HepG2 (cell line): Measurements from ENCODE around the gene HTR1D. TPM values are rescaled to one million over a fixed set of nuclear protein-coding genes. Genes with fewer than 3 reads are reported as not detected.

ENCODE experiments used
- ARHGAP35 ChIP-seq: sonication (generic); formaldehyde crosslinking; IDR thresholded peaks from 2 replicates; pipeline ENCODE4 v1.9.0; 2022; ENCODE audit warnings: mild to moderate bottlenecking, inconsistent platforms, moderate library complexity, missing genetic modification reagents, borderline replicate concordance
- BCL6 ChIP-seq: IDR thresholded peaks from 2 replicates; pipeline ENCODE4 v1.6.1; 2016; ENCODE audit warnings: missing genetic modification reagents, missing compliant biosample characterization
- DMAP1 ChIP-seq: IDR thresholded peaks from 2 replicates; pipeline ENCODE4 v1.6.1; 2016
- HNF4A ChIP-seq: sonication (generic); formaldehyde crosslinking; IDR thresholded peaks from 2 replicates; pipeline ENCODE4 v1.4.0; 2020; ENCODE audit warnings: missing genetic modification reagents
- MBNL3 ChIP-seq: fragments of 250-450 bp; sonication (Bioruptor Pico); conservative IDR thresholded peaks from 2 replicates; pipeline ENCODE4 v1.8.0; 2022; ENCODE audit warnings: mild to moderate bottlenecking, inconsistent platforms
- MEIS2 ChIP-seq: sonication (generic); formaldehyde crosslinking; IDR thresholded peaks from 2 replicates; pipeline ENCODE4 v1.9.0; 2021; ENCODE audit warnings: mild to moderate bottlenecking, missing genetic modification reagents
- SKI ChIP-seq: fragments of 450-650 bp; IDR thresholded peaks from one replicate; pipeline ENCODE4 v1.6.1; 2018; ENCODE audit warnings: mild to moderate bottlenecking; ENCODE audit not compliant: partially characterized antibody
- SPEN ChIP-seq: sonication (generic); formaldehyde crosslinking; IDR thresholded peaks from 2 replicates; pipeline ENCODE4 v1.5.1; 2020; ENCODE audit warnings: low read depth, mild to moderate bottlenecking, missing genetic modification reagents
- TAF15 ChIP-seq: fragments of 200-400 bp; formaldehyde crosslinking; IDR thresholded peaks from one replicate; pipeline ENCODE4 v1.6.1; 2018; ENCODE audit warnings: mild to moderate bottlenecking, low read depth, low read length; ENCODE audit not compliant: poor library complexity, severe bottlenecking
- TCF7L2 ChIP-seq: IDR thresholded peaks from 2 replicates; pipeline ENCODE4 v1.6.1; 2011; ENCODE audit warnings: mild to moderate bottlenecking, low read depth, low read length, moderate library complexity
- ZFP82 ChIP-seq: sonication (generic); formaldehyde crosslinking; IDR thresholded peaks from 2 replicates; pipeline ENCODE4 v1.5.1; 2020; ENCODE audit warnings: mild to moderate bottlenecking, missing genetic modification reagents, borderline replicate concordance
- ZKSCAN1 ChIP-seq: fragments of 150-350 bp; IDR thresholded peaks from 2 replicates; pipeline ENCODE4 v1.6.1; 2014; ENCODE audit warnings: low read length
- ZNF263 ChIP-seq: sonication (generic); formaldehyde crosslinking; IDR thresholded peaks from 2 replicates; pipeline ENCODE4 v1.4.0; 2020; ENCODE audit warnings: missing genetic modification reagents
- ZSCAN21 ChIP-seq: sonication (generic); formaldehyde crosslinking; IDR thresholded peaks from 2 replicates; pipeline ENCODE4 v1.8.0; 2022; ENCODE audit warnings: mild to moderate bottlenecking, missing genetic modification reagents, moderate library complexity, borderline replicate concordance
- ZZZ3 ChIP-seq: sonication (generic); formaldehyde crosslinking; IDR thresholded peaks from 2 replicates; pipeline ENCODE4 v1.4.0; 2020; ENCODE audit warnings: missing genetic modification reagents, mild to moderate bottlenecking, borderline replicate concordance
- polyA plus RNA-seq, 8 experiments: library from polyadenylated mRNA; depleted of rRNA in 3 of 8; stranded (reverse) in 7 of 8; unstranded in 1 of 8; fragments of >200 nt; fragmentation: Illumina TruSeq in 4 of 8; extraction: Trizol in 4 of 8; gene quantifications; 2 replicates each; pipeline versions ENCODE4 v1.2.1 to v1.2.3, GENCODE V29; 2011 to 2016; ENCODE audit warnings: low read depth in 4 of 8, missing spikeins in 1 of 8, mixed read lengths in 1 of 8; ENCODE audit not compliant: insufficient read depth in 1 of 8
- total RNA-seq, 5 experiments: library from RNA; depleted of rRNA; stranded (reverse); fragments of >200 nt; fragmentation: Illumina TruSeq; extraction: Trizol; gene quantifications; 2 replicates each; pipeline ENCODE4 v1.2.3, GENCODE V29; 2016; ENCODE audit warnings: low read depth in 1 of 5
- TF ChIP-seq, protein P1 (sequence below): IDR thresholded peaks from 2 replicates; pipeline ENCODE4 v1.6.1; 2016; ENCODE audit warnings: mild to moderate bottlenecking, missing biosample characterization, missing genetic modification reagents
- TF ChIP-seq, protein P2 (sequence below): sonication (generic); formaldehyde crosslinking; IDR thresholded peaks from 2 replicates; pipeline ENCODE4 v1.4.0; 2020; ENCODE audit warnings: mild to moderate bottlenecking, missing genetic modification reagents
- TF ChIP-seq, protein P3 (sequence below): sonication (generic); formaldehyde crosslinking; IDR thresholded peaks from 2 replicates; pipeline ENCODE4 v1.4.0; 2020; ENCODE audit warnings: missing genetic modification reagents
- TF ChIP-seq, protein P4 (sequence below): sonication (generic); formaldehyde crosslinking; IDR thresholded peaks from 2 replicates; pipeline ENCODE4 v1.5.0; 2020; ENCODE audit warnings: mild to moderate bottlenecking, missing genetic modification reagents
- TF ChIP-seq, protein P5 (sequence below): sonication (generic); formaldehyde crosslinking; IDR thresholded peaks from 2 replicates; pipeline ENCODE4 v1.5.0; 2020; ENCODE audit warnings: mild to moderate bottlenecking, missing genetic modification reagents
- TF ChIP-seq, protein P6 (sequence below): sonication (generic); formaldehyde crosslinking; IDR thresholded peaks from 2 replicates; pipeline ENCODE4 v1.4.0; 2020; ENCODE audit warnings: missing genetic modification reagents

HTR1D gene
- total and polyA plus RNA-seq, 2 of the 13 experiments (the other 11 are each of a cell fraction or from before 2014, with no cell fraction given), result 0.04 to 0.07 TPM

DNA sequence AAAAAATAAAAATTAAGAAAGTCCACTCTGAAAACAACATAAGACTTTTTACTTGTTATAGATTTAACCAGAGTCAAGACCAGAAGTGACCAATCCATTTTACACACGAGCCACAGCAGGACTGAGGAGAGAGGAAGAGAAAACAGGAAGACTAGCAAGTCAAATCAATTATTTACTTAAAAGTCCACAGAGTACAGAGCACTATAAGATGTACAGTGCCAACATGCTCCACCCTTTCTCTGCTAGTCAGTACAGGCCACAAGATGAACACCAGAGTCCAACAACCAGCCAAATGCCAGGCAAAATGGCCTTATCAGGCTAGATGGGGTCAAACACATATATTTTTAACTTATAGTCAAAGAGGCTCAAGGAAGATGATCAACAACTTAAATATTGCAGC lies 68.2 kb downstream of the HTR1D start (continued):
- TF ChIP-seq ZFP82, result no peak
- peak; percentile 79 for TF ChIP-seq HNF4A (CRISPR knock-in tag)
- TF ChIP-seq, protein P1, sequence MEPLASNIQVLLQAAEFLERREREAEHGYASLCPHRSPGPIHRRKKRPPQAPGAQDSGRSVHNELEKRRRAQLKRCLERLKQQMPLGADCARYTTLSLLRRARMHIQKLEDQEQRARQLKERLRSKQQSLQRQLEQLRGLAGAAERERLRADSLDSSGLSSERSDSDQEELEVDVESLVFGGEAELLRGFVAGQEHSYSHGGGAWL (CRISPR knock-in tag), result no peak
- TF ChIP-seq DMAP1 (CRISPR knock-in tag), result no peak
- TF ChIP-seq TAF15, result no peak
- TF ChIP-seq, protein P2, sequence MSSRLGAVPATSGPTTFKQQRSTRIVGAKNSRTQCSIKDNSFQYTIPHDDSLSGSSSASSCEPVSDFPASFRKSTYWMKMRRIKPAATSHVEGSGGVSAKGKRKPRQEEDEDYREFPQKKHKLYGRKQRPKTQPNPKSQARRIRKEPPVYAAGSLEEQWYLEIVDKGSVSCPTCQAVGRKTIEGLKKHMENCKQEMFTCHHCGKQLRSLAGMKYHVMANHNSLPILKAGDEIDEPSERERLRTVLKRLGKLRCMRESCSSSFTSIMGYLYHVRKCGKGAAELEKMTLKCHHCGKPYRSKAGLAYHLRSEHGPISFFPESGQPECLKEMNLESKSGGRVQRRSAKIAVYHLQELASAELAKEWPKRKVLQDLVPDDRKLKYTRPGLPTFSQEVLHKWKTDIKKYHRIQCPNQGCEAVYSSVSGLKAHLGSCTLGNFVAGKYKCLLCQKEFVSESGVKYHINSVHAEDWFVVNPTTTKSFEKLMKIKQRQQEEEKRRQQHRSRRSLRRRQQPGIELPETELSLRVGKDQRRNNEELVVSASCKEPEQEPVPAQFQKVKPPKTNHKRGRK (CRISPR knock-in tag), result no peak
- no peak for TF ChIP-seq ZNF263
- TF ChIP-seq ZKSCAN1, result no peak
- TF ChIP-seq, protein P3, sequence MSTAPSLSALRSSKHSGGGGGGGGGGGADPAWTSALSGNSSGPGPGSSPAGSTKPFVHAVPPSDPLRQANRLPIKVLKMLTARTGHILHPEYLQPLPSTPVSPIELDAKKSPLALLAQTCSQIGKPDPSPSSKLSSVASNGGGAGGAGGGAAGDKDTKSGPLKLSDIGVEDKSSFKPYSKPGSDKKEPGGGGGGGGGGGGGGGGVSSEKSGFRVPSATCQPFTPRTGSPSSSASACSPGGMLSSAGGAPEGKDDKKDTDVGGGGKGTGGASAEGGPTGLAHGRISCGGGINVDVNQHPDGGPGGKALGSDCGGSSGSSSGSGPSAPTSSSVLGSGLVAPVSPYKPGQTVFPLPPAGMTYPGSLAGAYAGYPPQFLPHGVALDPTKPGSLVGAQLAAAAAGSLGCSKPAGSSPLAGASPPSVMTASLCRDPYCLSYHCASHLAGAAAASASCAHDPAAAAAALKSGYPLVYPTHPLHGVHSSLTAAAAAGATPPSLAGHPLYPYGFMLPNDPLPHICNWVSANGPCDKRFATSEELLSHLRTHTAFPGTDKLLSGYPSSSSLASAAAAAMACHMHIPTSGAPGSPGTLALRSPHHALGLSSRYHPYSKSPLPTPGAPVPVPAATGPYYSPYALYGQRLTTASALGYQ (CRISPR knock-in tag), result no peak
- TF ChIP-seq, protein P4, sequence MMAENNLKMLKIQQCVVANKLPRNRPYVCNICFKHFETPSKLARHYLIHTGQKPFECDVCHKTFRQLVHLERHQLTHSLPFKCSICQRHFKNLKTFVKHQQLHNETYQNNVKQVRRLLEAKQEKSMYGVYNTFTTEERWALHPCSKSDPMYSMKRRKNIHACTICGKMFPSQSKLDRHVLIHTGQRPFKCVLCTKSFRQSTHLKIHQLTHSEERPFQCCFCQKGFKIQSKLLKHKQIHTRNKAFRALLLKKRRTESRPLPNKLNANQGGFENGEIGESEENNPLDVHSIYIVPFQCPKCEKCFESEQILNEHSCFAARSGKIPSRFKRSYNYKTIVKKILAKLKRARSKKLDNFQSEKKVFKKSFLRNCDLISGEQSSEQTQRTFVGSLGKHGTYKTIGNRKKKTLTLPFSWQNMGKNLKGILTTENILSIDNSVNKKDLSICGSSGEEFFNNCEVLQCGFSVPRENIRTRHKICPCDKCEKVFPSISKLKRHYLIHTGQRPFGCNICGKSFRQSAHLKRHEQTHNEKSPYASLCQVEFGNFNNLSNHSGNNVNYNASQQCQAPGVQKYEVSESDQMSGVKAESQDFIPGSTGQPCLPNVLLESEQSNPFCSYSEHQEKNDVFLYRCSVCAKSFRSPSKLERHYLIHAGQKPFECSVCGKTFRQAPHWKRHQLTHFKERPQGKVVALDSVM (CRISPR knock-in tag), result no peak
- no peak for TF ChIP-seq BCL6 (CRISPR knock-in tag)
- no peak for TF ChIP-seq MBNL3
- TF ChIP-seq MEIS2 (CRISPR knock-in tag), result no peak
- TF ChIP-seq ARHGAP35 (CRISPR knock-in tag), result no peak
- no peak for TF ChIP-seq ZZZ3 (CRISPR knock-in tag)
- no peak for TF ChIP-seq SKI
- TF ChIP-seq, protein P5, sequence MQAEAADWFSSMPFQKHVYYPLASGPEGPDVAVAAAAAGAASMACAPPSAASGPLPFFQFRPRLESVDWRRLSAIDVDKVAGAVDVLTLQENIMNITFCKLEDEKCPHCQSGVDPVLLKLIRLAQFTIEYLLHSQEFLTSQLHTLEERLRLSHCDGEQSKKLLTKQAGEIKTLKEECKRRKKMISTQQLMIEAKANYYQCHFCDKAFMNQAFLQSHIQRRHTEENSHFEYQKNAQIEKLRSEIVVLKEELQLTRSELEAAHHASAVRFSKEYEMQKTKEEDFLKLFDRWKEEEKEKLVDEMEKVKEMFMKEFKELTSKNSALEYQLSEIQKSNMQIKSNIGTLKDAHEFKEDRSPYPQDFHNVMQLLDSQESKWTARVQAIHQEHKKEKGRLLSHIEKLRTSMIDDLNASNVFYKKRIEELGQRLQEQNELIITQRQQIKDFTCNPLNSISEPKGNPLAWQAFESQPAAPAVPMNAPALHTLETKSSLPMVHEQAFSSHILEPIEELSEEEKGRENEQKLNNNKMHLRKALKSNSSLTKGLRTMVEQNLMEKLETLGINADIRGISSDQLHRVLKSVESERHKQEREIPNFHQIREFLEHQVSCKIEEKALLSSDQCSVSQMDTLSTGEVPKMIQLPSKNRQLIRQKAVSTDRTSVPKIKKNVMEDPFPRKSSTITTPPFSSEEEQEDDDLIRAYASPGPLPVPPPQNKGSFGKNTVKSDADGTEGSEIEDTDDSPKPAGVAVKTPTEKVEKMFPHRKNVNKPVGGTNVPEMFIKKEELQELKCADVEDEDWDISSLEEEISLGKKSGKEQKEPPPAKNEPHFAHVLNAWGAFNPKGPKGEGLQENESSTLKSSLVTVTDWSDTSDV (CRISPR knock-in tag), result no peak
- TF ChIP-seq, protein P6, sequence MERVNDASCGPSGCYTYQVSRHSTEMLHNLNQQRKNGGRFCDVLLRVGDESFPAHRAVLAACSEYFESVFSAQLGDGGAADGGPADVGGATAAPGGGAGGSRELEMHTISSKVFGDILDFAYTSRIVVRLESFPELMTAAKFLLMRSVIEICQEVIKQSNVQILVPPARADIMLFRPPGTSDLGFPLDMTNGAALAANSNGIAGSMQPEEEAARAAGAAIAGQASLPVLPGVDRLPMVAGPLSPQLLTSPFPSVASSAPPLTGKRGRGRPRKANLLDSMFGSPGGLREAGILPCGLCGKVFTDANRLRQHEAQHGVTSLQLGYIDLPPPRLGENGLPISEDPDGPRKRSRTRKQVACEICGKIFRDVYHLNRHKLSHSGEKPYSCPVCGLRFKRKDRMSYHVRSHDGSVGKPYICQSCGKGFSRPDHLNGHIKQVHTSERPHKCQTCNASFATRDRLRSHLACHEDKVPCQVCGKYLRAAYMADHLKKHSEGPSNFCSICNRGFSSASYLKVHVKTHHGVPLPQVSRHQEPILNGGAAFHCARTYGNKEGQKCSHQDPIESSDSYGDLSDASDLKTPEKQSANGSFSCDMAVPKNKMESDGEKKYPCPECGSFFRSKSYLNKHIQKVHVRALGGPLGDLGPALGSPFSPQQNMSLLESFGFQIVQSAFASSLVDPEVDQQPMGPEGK (CRISPR knock-in tag), result no peak
- TF ChIP-seq SPEN (CRISPR knock-in tag), result no peak
- TF ChIP-seq ZSCAN21 (CRISPR knock-in tag), result no peak
- TF ChIP-seq TCF7L2, result no peak
